WTC11 (cell line): Measurements from ENCODE around the gene TEX50. TPM values are rescaled to one million over a fixed set of nuclear protein-coding genes. Genes with fewer than 3 reads are reported as not detected.
"Not testable (repeated sequence)": the region's sequence is repeated elsewhere in the genome, so short reads cannot be mapped to it uniquely, and the experiment has no call there.

Experiments
- ATAC-seq: fragments of 200-7000 bp; cut with Tn5 transposase; 2 replicates; pipeline ENCODE4 v1.10.0; 2021; ENCODE audit warnings: mild to moderate bottlenecking, moderate library complexity
- CTCF ChIA-PET: fragments of 300-600 bp; sonication (Branson Sonifier 250); formaldehyde crosslinking; loops from one replicate; lab custom pipeline; 2021; ENCODE audit warnings: antibody characterized with exemption; lab: Charles Lee
- POLR2A ChIA-PET: fragments of 350-600 bp; sonication (Branson Sonifier 250); formaldehyde crosslinking; loops from one replicate; lab custom pipeline; 2021; ENCODE audit warnings: antibody characterized with exemption; lab: Charles Lee
- DNase-seq: peaks from one replicate; pipeline ENCODE4 v3.0.0; 2021; ENCODE audit warnings: low spot score
- H3K27ac Mint-ChIP-seq: 2 replicates; pipeline ENCODE4 v1.8.0; 2021; ENCODE audit warnings: mixed read lengths
- H3K27me3 Mint-ChIP-seq: 2 replicates; pipeline ENCODE4 v1.8.0; 2021; ENCODE audit warnings: low read depth, mild to moderate bottlenecking, moderate library complexity, mixed read lengths
- H3K36me3 Mint-ChIP-seq: 2 replicates; pipeline ENCODE4 v1.8.0; 2021; ENCODE audit warnings: mixed read lengths
- H3K4me1 Mint-ChIP-seq: 2 replicates; pipeline ENCODE4 v1.8.0; 2022; ENCODE audit warnings: mixed read lengths
- H3K4me3 Mint-ChIP-seq: 2 replicates; pipeline ENCODE4 v1.8.0; 2021; ENCODE audit warnings: mild to moderate bottlenecking, moderate library complexity, mixed read lengths
- H3K9me3 Mint-ChIP-seq: 2 replicates; pipeline ENCODE4 v1.8.0; 2021; ENCODE audit warnings: mixed read lengths
- CBFB ChIP-seq: sonication (generic); formaldehyde crosslinking; IDR thresholded peaks from 2 replicates; pipeline ENCODE4 v1.8.1; 2022; ENCODE audit warnings: mild to moderate bottlenecking, low read depth, missing genetic modification reagents
- ELF4 ChIP-seq: sonication (generic); formaldehyde crosslinking; IDR thresholded peaks from 2 replicates; pipeline ENCODE4 v1.8.1; 2022; ENCODE audit warnings: low read depth, mild to moderate bottlenecking, moderate library complexity, missing genetic modification reagents
- JUN ChIP-seq: sonication (generic); formaldehyde crosslinking; IDR thresholded peaks from 2 replicates; pipeline ENCODE4 v1.8.0; 2023; ENCODE audit warnings: mild to moderate bottlenecking, missing genetic modification reagents
- MLX ChIP-seq: sonication (generic); formaldehyde crosslinking; IDR thresholded peaks from 2 replicates; pipeline ENCODE4 v1.8.1; 2023; ENCODE audit warnings: mild to moderate bottlenecking, missing genetic modification reagents, moderate library complexity
- MYBL2 ChIP-seq: sonication (generic); formaldehyde crosslinking; IDR thresholded peaks from 2 replicates; pipeline ENCODE4 v1.8.1; 2023; ENCODE audit warnings: mild to moderate bottlenecking, moderate library complexity, missing genetic modification reagents
- NFYB ChIP-seq: sonication (generic); formaldehyde crosslinking; conservative IDR thresholded peaks from 2 replicates; pipeline ENCODE4 v1.8.0; 2022; ENCODE audit warnings: low read depth, missing genetic modification reagents
- NR2C2 ChIP-seq: sonication (generic); formaldehyde crosslinking; IDR thresholded peaks from 2 replicates; pipeline ENCODE4 v1.8.0; 2022; ENCODE audit warnings: mild to moderate bottlenecking, missing genetic modification reagents
- OVOL2 ChIP-seq: fragments of 250-450 bp; sonication (Bioruptor Pico); IDR thresholded peaks from 2 replicates; pipeline ENCODE4 v1.9.0; 2021; ENCODE audit warnings: mild to moderate bottlenecking, borderline replicate concordance
- SMAD4 ChIP-seq: sonication (generic); formaldehyde crosslinking; IDR thresholded peaks from 2 replicates; pipeline ENCODE4 v1.8.0; 2022; ENCODE audit warnings: mild to moderate bottlenecking, missing genetic modification reagents
- TP53 ChIP-seq: sonication (generic); formaldehyde crosslinking; IDR thresholded peaks from 2 replicates; pipeline ENCODE4 v1.8.1; 2023; ENCODE audit warnings: mild to moderate bottlenecking, missing genetic modification reagents
- ZBTB21 ChIP-seq: sonication (generic); formaldehyde crosslinking; IDR thresholded peaks from 2 replicates; pipeline ENCODE4 v1.8.1; 2023; ENCODE audit warnings: mild to moderate bottlenecking, missing genetic modification reagents, borderline replicate concordance
- ZMAT4 ChIP-seq: fragments of 250-450 bp; sonication (Bioruptor Pico); IDR thresholded peaks from 2 replicates; pipeline ENCODE4 v1.9.0; 2021; ENCODE audit warnings: mild to moderate bottlenecking
- ZNF396 ChIP-seq: fragments of 250-450 bp; sonication (Bioruptor Pico); IDR thresholded peaks from 2 replicates; pipeline ENCODE4 v1.8.0; 2021; ENCODE audit warnings: mild to moderate bottlenecking, moderate library complexity, borderline replicate concordance
- ZNF423 ChIP-seq: fragments of 250-450 bp; sonication (Bioruptor Pico); IDR thresholded peaks from 2 replicates; pipeline ENCODE4 v2.1.2; 2022; ENCODE audit warnings: mild to moderate bottlenecking, moderate library complexity
- ZNF425 ChIP-seq: fragments of 250-450 bp; sonication (Bioruptor Pico); conservative IDR thresholded peaks from 2 replicates; pipeline ENCODE4 v1.9.0; 2021; ENCODE audit warnings: mild to moderate bottlenecking
- total RNA-seq: library from RNA; stranded (reverse); gene quantifications from 3 replicates; pipeline ENCODE4 v1.2.3, GENCODE V29; 2021
- TF ChIP-seq, protein P1 (sequence below): sonication (generic); formaldehyde crosslinking; IDR thresholded peaks from 2 replicates; pipeline ENCODE4 v1.8.1; 2022; ENCODE audit warnings: mild to moderate bottlenecking, moderate library complexity, missing genetic modification reagents
- TF ChIP-seq, protein P2 (sequence below): sonication (generic); formaldehyde crosslinking; IDR thresholded peaks from 2 replicates; pipeline ENCODE4 v1.8.1; 2023; ENCODE audit warnings: mild to moderate bottlenecking, missing genetic modification reagents
- TF ChIP-seq, protein P3 (sequence below): sonication (generic); formaldehyde crosslinking; IDR thresholded peaks from 2 replicates; pipeline ENCODE4 v1.8.0; 2022; ENCODE audit warnings: mild to moderate bottlenecking, missing genetic modification reagents
- TF ChIP-seq, protein P4 (sequence below): fragments of 250-450 bp; sonication (Bioruptor Pico); IDR thresholded peaks from 2 replicates; pipeline ENCODE4 v1.9.0; 2021; ENCODE audit warnings: mild to moderate bottlenecking
- TF ChIP-seq, protein P5 (sequence below): fragments of 250-450 bp; sonication (Bioruptor Pico); IDR thresholded peaks from 2 replicates; pipeline ENCODE4 v1.9.0; 2021; ENCODE audit warnings: moderate library complexity, mild to moderate bottlenecking, inconsistent platforms, borderline replicate concordance

TEX50 gene
- total RNA-seq, 1 experiment from 2014 or later: not detected

DNA sequence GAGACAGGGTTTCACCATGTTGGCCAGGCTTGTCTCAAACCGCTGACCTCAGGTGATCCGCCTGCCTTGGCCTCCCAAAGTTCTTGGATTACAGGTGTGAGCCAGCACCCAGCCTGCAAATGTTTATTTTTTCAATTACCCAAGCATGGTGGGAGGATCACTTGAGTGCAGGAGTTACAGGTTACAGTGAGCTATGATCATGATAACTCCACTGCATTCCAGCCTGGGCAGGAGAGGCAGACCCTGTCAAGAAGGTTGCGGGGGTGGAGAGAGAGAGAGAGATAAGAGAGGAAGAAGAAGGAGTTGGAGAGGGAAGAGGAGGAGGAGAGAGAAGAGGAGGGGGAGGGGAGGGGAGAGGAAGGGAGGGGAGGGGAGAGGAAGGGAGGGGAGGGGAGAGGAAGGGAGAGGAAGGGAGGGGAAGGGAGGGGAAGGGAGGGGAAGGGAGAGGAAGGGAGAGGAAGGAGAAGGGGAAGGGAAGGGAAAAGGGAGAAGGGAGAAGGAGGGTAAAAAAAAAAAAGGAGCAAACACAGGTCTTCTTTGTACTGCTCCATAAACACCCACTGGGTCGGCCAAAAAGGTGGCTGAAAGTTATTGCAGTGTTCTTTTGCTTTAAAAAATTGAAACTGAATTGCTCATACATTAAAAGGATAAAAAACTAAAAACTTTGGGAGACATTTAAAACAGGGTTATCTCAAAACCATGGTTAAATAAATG is 26.5 kb upstream of the TEX50 start:
- no peaks in the 10 kb centered on the region for H3K4me1 Mint-ChIP-seq
- CTCF ChIA-PET: no interaction called here
- DNase-seq: no peak
- ATAC-seq: no peak
- H3K36me3 Mint-ChIP-seq: peaks cover 39% of the 10 kb centered on the region
- H3K9me3 Mint-ChIP-seq: peaks cover 55% of the 10 kb centered on the region
- H3K4me3 Mint-ChIP-seq: no peak overlapping the region
- TF ChIP-seq MYBL2 (CRISPR knock-in tag) (no peak), TP53 (no peak), NR2C2 (CRISPR knock-in tag) (no peak), CBFB (CRISPR knock-in tag) (no peak), ZMAT4 (no peak), ELF4 (no peak), SMAD4 (no peak), NFYB (CRISPR knock-in tag) (no peak), OVOL2 (no peak)
- TF ChIP-seq, protein P1, sequence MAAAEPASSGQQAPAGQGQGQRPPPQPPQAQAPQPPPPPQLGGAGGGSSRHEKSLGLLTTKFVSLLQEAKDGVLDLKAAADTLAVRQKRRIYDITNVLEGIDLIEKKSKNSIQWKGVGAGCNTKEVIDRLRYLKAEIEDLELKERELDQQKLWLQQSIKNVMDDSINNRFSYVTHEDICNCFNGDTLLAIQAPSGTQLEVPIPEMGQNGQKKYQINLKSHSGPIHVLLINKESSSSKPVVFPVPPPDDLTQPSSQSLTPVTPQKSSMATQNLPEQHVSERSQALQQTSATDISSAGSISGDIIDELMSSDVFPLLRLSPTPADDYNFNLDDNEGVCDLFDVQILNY (CRISPR knock-in tag): no peak
- TF ChIP-seq, protein P2, sequence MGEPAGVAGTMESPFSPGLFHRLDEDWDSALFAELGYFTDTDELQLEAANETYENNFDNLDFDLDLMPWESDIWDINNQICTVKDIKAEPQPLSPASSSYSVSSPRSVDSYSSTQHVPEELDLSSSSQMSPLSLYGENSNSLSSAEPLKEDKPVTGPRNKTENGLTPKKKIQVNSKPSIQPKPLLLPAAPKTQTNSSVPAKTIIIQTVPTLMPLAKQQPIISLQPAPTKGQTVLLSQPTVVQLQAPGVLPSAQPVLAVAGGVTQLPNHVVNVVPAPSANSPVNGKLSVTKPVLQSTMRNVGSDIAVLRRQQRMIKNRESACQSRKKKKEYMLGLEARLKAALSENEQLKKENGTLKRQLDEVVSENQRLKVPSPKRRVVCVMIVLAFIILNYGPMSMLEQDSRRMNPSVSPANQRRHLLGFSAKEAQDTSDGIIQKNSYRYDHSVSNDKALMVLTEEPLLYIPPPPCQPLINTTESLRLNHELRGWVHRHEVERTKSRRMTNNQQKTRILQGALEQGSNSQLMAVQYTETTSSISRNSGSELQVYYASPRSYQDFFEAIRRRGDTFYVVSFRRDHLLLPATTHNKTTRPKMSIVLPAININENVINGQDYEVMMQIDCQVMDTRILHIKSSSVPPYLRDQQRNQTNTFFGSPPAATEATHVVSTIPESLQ: no peak
- TF ChIP-seq, protein P3, sequence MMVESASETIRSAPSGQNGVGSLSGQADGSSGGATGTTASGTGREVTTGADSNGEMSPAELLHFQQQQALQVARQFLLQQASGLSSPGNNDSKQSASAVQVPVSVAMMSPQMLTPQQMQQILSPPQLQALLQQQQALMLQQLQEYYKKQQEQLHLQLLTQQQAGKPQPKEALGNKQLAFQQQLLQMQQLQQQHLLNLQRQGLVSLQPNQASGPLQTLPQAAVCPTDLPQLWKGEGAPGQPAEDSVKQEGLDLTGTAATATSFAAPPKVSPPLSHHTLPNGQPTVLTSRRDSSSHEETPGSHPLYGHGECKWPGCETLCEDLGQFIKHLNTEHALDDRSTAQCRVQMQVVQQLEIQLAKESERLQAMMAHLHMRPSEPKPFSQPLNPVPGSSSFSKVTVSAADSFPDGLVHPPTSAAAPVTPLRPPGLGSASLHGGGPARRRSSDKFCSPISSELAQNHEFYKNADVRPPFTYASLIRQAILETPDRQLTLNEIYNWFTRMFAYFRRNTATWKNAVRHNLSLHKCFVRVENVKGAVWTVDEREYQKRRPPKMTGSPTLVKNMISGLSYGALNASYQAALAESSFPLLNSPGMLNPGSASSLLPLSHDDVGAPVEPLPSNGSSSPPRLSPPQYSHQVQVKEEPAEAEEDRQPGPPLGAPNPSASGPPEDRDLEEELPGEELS (CRISPR knock-in tag): no peak
- TF ChIP-seq, protein P4, sequence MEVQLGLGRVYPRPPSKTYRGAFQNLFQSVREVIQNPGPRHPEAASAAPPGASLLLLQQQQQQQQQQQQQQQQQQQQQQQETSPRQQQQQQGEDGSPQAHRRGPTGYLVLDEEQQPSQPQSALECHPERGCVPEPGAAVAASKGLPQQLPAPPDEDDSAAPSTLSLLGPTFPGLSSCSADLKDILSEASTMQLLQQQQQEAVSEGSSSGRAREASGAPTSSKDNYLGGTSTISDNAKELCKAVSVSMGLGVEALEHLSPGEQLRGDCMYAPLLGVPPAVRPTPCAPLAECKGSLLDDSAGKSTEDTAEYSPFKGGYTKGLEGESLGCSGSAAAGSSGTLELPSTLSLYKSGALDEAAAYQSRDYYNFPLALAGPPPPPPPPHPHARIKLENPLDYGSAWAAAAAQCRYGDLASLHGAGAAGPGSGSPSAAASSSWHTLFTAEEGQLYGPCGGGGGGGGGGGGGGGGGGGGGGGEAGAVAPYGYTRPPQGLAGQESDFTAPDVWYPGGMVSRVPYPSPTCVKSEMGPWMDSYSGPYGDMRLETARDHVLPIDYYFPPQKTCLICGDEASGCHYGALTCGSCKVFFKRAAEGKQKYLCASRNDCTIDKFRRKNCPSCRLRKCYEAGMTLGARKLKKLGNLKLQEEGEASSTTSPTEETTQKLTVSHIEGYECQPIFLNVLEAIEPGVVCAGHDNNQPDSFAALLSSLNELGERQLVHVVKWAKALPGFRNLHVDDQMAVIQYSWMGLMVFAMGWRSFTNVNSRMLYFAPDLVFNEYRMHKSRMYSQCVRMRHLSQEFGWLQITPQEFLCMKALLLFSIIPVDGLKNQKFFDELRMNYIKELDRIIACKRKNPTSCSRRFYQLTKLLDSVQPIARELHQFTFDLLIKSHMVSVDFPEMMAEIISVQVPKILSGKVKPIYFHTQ: no peak
- H3K27me3 Mint-ChIP-seq: peaks cover 4% of the 10 kb centered on the region
- H3K27ac Mint-ChIP-seq: no peak overlapping the region
- POLR2A ChIA-PET: no interaction called here

DNA sequence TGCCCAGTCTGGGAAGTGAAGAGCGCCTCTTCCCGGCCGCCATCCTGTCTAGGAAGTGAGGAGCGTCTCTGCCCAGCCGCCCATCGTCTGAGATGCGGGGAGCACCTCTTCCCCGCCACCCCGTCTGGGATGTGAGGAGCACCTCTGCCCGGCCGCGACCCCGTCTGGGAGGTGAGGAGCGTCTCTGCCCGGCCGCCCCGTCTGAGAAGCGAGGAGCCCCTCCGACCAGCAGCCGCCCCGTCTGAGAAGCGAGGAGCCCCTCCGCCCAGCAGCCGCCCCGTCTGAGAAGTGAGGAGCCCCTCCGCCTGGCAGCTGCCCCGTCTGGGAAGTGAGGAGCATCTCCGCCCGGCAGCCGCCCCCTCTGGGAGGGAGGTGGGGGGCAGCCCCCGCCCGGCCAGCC is 22.1 kb upstream of the TEX50 start:
- CTCF ChIA-PET, H3K27ac Mint-ChIP-seq, H3K4me1 Mint-ChIP-seq, DNase-seq, POLR2A ChIA-PET, ATAC-seq, H3K4me3 Mint-ChIP-seq, H3K27me3 Mint-ChIP-seq: not testable (repeated sequence)
- H3K9me3 Mint-ChIP-seq: peaks cover 62% of the 10 kb centered on the region
- peaks cover 50% of the 10 kb centered on the region for H3K36me3 Mint-ChIP-seq

DNA sequence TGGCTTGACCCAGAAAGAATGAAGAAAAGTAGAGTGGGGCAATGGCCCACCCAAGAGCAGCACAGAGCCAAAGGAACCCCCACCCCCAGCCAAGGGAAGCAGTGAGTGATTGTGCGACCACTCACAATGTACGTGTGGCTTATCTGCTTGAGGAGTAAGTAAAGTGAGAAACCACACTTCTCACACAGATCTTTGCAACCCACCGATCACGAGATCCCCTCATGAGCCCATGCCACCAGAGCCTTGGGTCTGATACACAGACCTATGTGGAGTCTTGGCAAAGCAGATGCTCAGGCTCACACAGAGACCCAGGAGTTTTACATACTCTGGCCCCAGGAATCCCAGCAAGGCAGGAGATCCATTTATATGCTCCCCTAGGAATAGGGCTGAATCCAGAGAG is 18.3 kb upstream of the TEX50 start:
- H3K36me3 Mint-ChIP-seq: peaks cover 44% of the 10 kb centered on the region
- DNase-seq (no peak), ATAC-seq (no peak)
- H3K4me3 Mint-ChIP-seq: no peak overlapping the region
- ChIA-PET CTCF (no interaction called here), POLR2A (no interaction called here)
- no peaks in the 10 kb centered on the region for H3K4me1 Mint-ChIP-seq
- H3K9me3 Mint-ChIP-seq: peaks cover 72% of the 10 kb centered on the region
- peaks cover 8% of the 10 kb centered on the region for H3K27me3 Mint-ChIP-seq
- no peak overlapping the region for H3K27ac Mint-ChIP-seq
- TF ChIP-seq ZBTB21 (CRISPR knock-in tag): no peak
- TF ChIP-seq, protein P5, sequence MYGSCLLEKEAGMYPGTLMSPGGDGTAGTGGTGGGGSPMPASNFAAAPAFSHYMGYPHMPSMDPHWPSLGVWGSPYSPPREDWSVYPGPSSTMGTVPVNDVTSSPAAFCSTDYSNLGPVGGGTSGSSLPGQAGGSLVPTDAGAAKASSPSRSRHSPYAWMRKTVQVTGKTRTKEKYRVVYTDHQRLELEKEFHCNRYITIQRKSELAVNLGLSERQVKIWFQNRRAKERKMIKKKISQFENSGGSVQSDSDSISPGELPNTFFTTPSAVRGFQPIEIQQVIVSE (CRISPR knock-in tag): no peak
- TF ChIP-seq ZNF396: no peak
- no peak for TF ChIP-seq ZNF425
- TF ChIP-seq JUN: no peak
- no peak for TF ChIP-seq ELF4
- no peak for TF ChIP-seq ZNF423 (CRISPR knock-in tag)
- no peak for TF ChIP-seq MLX (CRISPR knock-in tag)
- TF ChIP-seq NFYB (CRISPR knock-in tag): no peak
